ENCODE measurements around the gene OR51G1.

DNA sequence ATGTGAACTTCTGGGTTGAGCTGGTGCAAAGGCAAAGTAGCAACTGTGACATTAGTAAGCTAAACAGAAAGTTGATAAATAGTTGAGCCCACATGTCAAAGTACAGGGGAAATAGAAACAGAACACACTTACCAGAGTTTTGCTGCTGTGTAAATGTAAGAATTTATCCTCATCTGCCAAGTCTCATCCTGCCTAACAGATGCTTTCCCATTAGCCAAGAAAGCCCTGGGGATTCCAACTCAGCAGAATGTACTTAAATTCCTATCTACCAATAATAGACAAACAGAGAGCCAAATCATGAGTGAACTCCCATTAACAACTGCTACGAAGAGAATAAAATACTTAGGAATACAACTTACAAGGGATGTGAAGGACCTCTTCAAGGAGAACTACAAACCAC lies 38.7 kb upstream of the OR51G1 start:
- no peak for TF ChIP-seq CTCF (conservative IDR thresholded peaks at IDR 0.05)
- no peak for TF ChIP-seq EZH2 (IDR thresholded peaks at IDR 0.05; ENCODE audit: low read depth)

Measured in PC-9 (cell line).